WTC11 (cell line): ENCODE data around the gene NCOA3.

Experiments
- CREB1 ChIP-seq: sonication (generic); formaldehyde crosslinking; IDR thresholded peaks from 2 replicates; pipeline ENCODE4 v1.8.0; 2023; ENCODE audit warnings: mild to moderate bottlenecking, missing genetic modification reagents
- ZBTB43 ChIP-seq: sonication (generic); formaldehyde crosslinking; IDR thresholded peaks from 2 replicates; pipeline ENCODE4 v1.8.1; 2023; ENCODE audit warnings: mild to moderate bottlenecking, missing genetic modification reagents
- TF ChIP-seq, protein P1 (sequence below): fragments of 200-600 bp; IDR thresholded peaks from 2 replicates; pipeline ENCODE4 v1.8.0; 2022; ENCODE audit warnings: antibody characterized with exemption

- TF ChIP-seq ZBTB43 (CRISPR knock-in tag) (no peak), CREB1 (CRISPR knock-in tag) (no peak)
- TF ChIP-seq, protein P1, sequence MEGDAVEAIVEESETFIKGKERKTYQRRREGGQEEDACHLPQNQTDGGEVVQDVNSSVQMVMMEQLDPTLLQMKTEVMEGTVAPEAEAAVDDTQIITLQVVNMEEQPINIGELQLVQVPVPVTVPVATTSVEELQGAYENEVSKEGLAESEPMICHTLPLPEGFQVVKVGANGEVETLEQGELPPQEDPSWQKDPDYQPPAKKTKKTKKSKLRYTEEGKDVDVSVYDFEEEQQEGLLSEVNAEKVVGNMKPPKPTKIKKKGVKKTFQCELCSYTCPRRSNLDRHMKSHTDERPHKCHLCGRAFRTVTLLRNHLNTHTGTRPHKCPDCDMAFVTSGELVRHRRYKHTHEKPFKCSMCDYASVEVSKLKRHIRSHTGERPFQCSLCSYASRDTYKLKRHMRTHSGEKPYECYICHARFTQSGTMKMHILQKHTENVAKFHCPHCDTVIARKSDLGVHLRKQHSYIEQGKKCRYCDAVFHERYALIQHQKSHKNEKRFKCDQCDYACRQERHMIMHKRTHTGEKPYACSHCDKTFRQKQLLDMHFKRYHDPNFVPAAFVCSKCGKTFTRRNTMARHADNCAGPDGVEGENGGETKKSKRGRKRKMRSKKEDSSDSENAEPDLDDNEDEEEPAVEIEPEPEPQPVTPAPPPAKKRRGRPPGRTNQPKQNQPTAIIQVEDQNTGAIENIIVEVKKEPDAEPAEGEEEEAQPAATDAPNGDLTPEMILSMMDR, result no peak
Observed at GRCh38 chr20:47660983-47661700, 159.5 kb downstream of the NCOA3 start.
